Measurements from ENCODE around the gene PRKAA1. TPM values are rescaled to one million over a fixed set of nuclear protein-coding genes. Genes with fewer than 3 reads are reported as not detected.

Gene PRKAA1
- total and polyA plus RNA-seq, 2 of the 13 experiments (the other 11 are each of a cell fraction or from before 2014, with no cell fraction given): 36.6 to 58.0 TPM

GRCh38 chr5:40798012-40798800 is at the start of gene PRKAA1 (continued):
- no peak for TF ChIP-seq HNF1A (IDR thresholded peaks at IDR 0.05; ENCODE audit: low read depth)
- TF ChIP-seq HNF1A (CRISPR knock-in tag; IDR thresholded peaks at IDR 0.05; ENCODE audit: borderline replicate concordance): peak; percentile 66; the same call in 1 of the 2 replicates
- TF ChIP-seq SRSF1 (optimal IDR thresholded peaks at IDR 0.05; ENCODE audit: low read depth, low read length): no peak
- TF ChIP-seq SOX5 (CRISPR knock-in tag; IDR thresholded peaks at IDR 0.05; ENCODE audit: borderline replicate concordance): no peak; the same call in 1 of the 2 replicates
- no peak for TF ChIP-seq AGO2 (optimal IDR thresholded peaks at IDR 0.05; ENCODE audit: low read depth, low read length)
- no peak for TF ChIP-seq SIX1 (CRISPR knock-in tag; IDR thresholded peaks at IDR 0.05; ENCODE audit: borderline replicate concordance)
- peak; percentile 10 for TF ChIP-seq FOSL2 (CRISPR knock-in tag; IDR thresholded peaks at IDR 0.05)
- TF ChIP-seq HOXA9 (CRISPR knock-in tag; IDR thresholded peaks at IDR 0.05; ENCODE audit: borderline replicate concordance): no peak
- no peak for TF ChIP-seq SRSF9 (IDR thresholded peaks at IDR 0.05; ENCODE audit: borderline replicate concordance, insufficient read depth, low read depth, low read length, poor library complexity, severe bottlenecking)
- TF ChIP-seq FOSL1 (CRISPR knock-in tag; IDR thresholded peaks at IDR 0.05; ENCODE audit: borderline replicate concordance): no peak
- TF ChIP-seq ZNF280D (CRISPR knock-in tag; IDR thresholded peaks at IDR 0.05): no peak
- TF ChIP-seq MAZ (IDR thresholded peaks at IDR 0.05; ENCODE audit: borderline replicate concordance, low read depth, low read length): no peak
- TF ChIP-seq MAZ (CRISPR knock-in tag; IDR thresholded peaks at IDR 0.05; ENCODE audit: low read depth): peak; percentile 85
- no peak for TF ChIP-seq ZNF12 (CRISPR knock-in tag; IDR thresholded peaks at IDR 0.05)
- TF ChIP-seq ZBTB26 (CRISPR knock-in tag; IDR thresholded peaks at IDR 0.05; ENCODE audit: borderline replicate concordance): no peak
- peak; percentile 80 for TF ChIP-seq THAP11 (CRISPR knock-in tag; IDR thresholded peaks at IDR 0.05)
- no peak for TF ChIP-seq ZNF33B (CRISPR knock-in tag; IDR thresholded peaks at IDR 0.05)
- TF ChIP-seq HMG20A (CRISPR knock-in tag; IDR thresholded peaks at IDR 0.05; ENCODE audit: borderline replicate concordance): 0 out of 2 replicates have a peak, but pooled peaks have one; percentile 21
- no peak for TF ChIP-seq DNMT3B (CRISPR knock-in tag; conservative IDR thresholded peaks at IDR 0.05)
- no peak for TF ChIP-seq RBM22 (optimal IDR thresholded peaks at IDR 0.05; ENCODE audit: low read length)
- TF ChIP-seq BRD4 (CRISPR knock-in tag; IDR thresholded peaks at IDR 0.05): no peak; the same call in 1 of the 2 replicates

Measured in HepG2 (cell line).